SH-SY5Y (cell line): ENCODE data around the gene CMAS.

Experiments
- GATA2 ChIP-seq: IDR thresholded peaks from 2 replicates; pipeline ENCODE4 v1.6.1; 2011; ENCODE audit warnings: mild to moderate bottlenecking, low read depth, low read length
- GATA3 ChIP-seq: IDR thresholded peaks from 2 replicates; pipeline ENCODE4 v1.6.1; 2011; ENCODE audit warnings: low read depth, mild to moderate bottlenecking, low read length, moderate library complexity

DNA sequence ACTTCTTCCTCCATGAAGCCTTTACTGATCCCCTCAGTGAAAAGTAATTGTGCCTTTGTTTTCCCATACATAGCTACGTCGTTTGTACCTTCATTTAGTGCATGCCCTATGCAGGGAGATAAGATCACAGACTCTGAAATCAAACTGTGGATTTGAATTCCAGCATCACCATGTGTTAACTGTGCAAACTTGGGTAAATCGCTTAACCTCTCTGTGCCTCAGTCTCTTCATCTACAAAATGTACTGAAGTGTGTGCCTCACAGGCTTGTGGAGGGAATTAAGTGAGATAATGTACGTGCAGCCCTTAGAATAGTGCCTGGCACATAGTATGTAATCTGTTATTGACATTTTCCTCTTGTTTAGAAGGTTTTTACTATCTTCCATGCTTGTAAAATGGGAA lies 4.1 kb downstream of the CMAS start:
- TF ChIP-seq GATA2 (no peak), GATA3 (no peak)
